Endometrial microvascular endothelial cells (primary cell): ENCODE results near the gene NRBP1. TPM values are rescaled to one million over a fixed set of nuclear protein-coding genes. Genes with fewer than 3 reads are reported as not detected.

ENCODE experiments used
- in situ Hi-C: cut with HindIII; loops from 2 replicates; pipeline ENCODE4 v1.10.0; 2017; ENCODE audit warnings: low sequenced_read_pairs, low pct_unique_long_range_greater_than_20kb; ENCODE audit errors: inconsistent ontology term
- total RNA-seq: library from RNA; depleted of rRNA; stranded (reverse); fragments of >200 nt; gene quantifications from one replicate; pipeline ENCODE4 v1.2.3, GENCODE V29; 2015; ENCODE audit errors: inconsistent ontology term

The NRBP1 gene
- 111 TPM for total RNA-seq

GRCh38 chr2:27428213-27428977 lies at the start of gene NRBP1:
Gene NRBP1, plus strand, starts transcription at chr2:27428631. Its CDS starts 4,643 bp downstream, at chr2:27433274.
- in situ Hi-C loops = no loop called here

- in situ Hi-C loops = no loop called here
These were observed 49.6 kb upstream of the NRBP1 start for GRCh38 chr2:27378809-27379290.

- in situ Hi-C loops = no loop called here
These were observed 49.0 kb upstream of the NRBP1 start for GRCh38 chr2:27379383-27379835.

GRCh38 chr2:27379836-27380625 lies 48.4 kb upstream of the NRBP1 start:
- in situ Hi-C loops = no loop called here

- in situ Hi-C loops = no loop called here
These were observed 47.5 kb upstream of the NRBP1 start, which contains the start of gene ZNF513 for GRCh38 chr2:27380626-27381545. Gene ZNF513, minus strand, starts transcription at chr2:27380734. Its CDS starts 208 bp downstream, at chr2:27380526.

- in situ Hi-C loops = no loop called here
These were observed 46.8 kb upstream of the NRBP1 start for GRCh38 chr2:27381577-27382181.

- in situ Hi-C loops = no loop called here
These were observed 37.4 kb upstream of the NRBP1 start for GRCh38 chr2:27390822-27391679.

- in situ Hi-C loops = no loop called here
These were observed 35.2 kb upstream of the NRBP1 start for GRCh38 chr2:27393225-27393624.

GRCh38 chr2:27398962-27399361 lies 29.5 kb upstream of the NRBP1 start:
- in situ Hi-C loops = no loop called here

GRCh38 chr2:27400348-27401135 lies 27.9 kb upstream of the NRBP1 start:
- in situ Hi-C loops = no loop called here

- in situ Hi-C loops = no loop called here
These were observed 20.5 kb upstream of the NRBP1 start for GRCh38 chr2:27407798-27408491.

GRCh38 chr2:27408601-27409320 lies 19.7 kb upstream of the NRBP1 start:
- in situ Hi-C loops = no loop called here

- in situ Hi-C loops = no loop called here
These were observed 18.9 kb upstream of the NRBP1 start, which contains the start of gene PPM1G for GRCh38 chr2:27409321-27410073. Gene PPM1G, minus strand, starts transcription at chr2:27409591. Its CDS starts 169 bp downstream, at chr2:27409422.

- in situ Hi-C loops = no loop called here
These were observed 15.8 kb upstream of the NRBP1 start for GRCh38 chr2:27412419-27413152.
